Glomerular endothelial cell (primary cell): ENCODE results near the gene ACBD4. TPM values are rescaled to one million over a fixed set of nuclear protein-coding genes. Genes with fewer than 3 reads are reported as not detected.

Source experiments
- DNase-seq: peaks from one replicate; pipeline ENCODE4 v3.0.0-alpha.2; 2011; ENCODE audit warnings: low read depth, low spot score; ENCODE audit errors: extremely low read depth
- total RNA-seq: library from RNA; depleted of rRNA; stranded (reverse); fragments of >200 nt; gene quantifications from 2 replicates; pipeline ENCODE4 v1.2.3, GENCODE V29; 2015

ACBD4 gene
- total RNA-seq, 1 donor from 2014 or later = 5.5 TPM

GRCh38 chr17:45149669-45150664 lies 14.5 kb downstream of the ACBD4 start:
- no peak for DNase-seq

- DNase-seq = no peak
Observed at GRCh38 chr17:45150911-45151809, 15.7 kb downstream of the ACBD4 start.

GRCh38 chr17:45155029-45155428 lies 19.5 kb downstream of the ACBD4 start:
- no peak for DNase-seq

GRCh38 chr17:45155483-45155882 lies 20.0 kb downstream of the ACBD4 start:
- no peak for DNase-seq

GRCh38 chr17:45156242-45156641 lies 20.8 kb downstream of the ACBD4 start:
- no peak for DNase-seq

- DNase-seq = no peak
Observed at GRCh38 chr17:45160447-45161287, 25.2 kb downstream of the ACBD4 start.

- peak; percentile 99 for DNase-seq
Observed at GRCh38 chr17:45161288-45162024, 26.0 kb downstream of the ACBD4 start, which contains the start of gene HEXIM2. Gene HEXIM2, plus strand, starts transcription at chr17:45161875. Its CDS starts 919 bp downstream, at chr17:45162794.

- no peak for DNase-seq
Observed at GRCh38 chr17:45162025-45162687, 26.7 kb downstream of the ACBD4 start.

- no peak for DNase-seq
Observed at GRCh38 chr17:45164734-45165269, 29.3 kb downstream of the ACBD4 start.

- DNase-seq = no peak
Observed at GRCh38 chr17:45168991-45169752, 33.7 kb downstream of the ACBD4 start.

- no peak for DNase-seq
Observed at GRCh38 chr17:45170280-45170930, 34.9 kb downstream of the ACBD4 start.

- DNase-seq = no peak
Observed at GRCh38 chr17:45170931-45171337, 35.4 kb downstream of the ACBD4 start.

- DNase-seq = no peak
Observed at GRCh38 chr17:45171338-45172231, 36.1 kb downstream of the ACBD4 start.

- DNase-seq = no peak
Observed at GRCh38 chr17:45172232-45172540, 36.7 kb downstream of the ACBD4 start.

GRCh38 chr17:45172541-45173286 lies 37.2 kb downstream of the ACBD4 start:
- DNase-seq = no peak

- DNase-seq = no peak
Observed at GRCh38 chr17:45175759-45176115, 40.2 kb downstream of the ACBD4 start.
